ENCODE data around the gene LRRK1.

- TF ChIP-seq POLR2A (IDR thresholded peaks at IDR 0.05; ENCODE audit: low read length) (no peak), GATA1 (IDR thresholded peaks at IDR 0.05; ENCODE audit: low read depth, low read length) (no peak)
Observed at GRCh38 chr15:100879464-100880138, 39.6 kb upstream of the LRRK1 start, which contains the start of gene ALDH1A3.
